GM15510 (cell line): ENCODE data around the gene SPOCK1.

Experiments used
- POLR2A ChIP-seq: IDR thresholded peaks from 3 replicates; pipeline ENCODE4 v1.6.1; 2011; ENCODE audit warnings: borderline replicate concordance; ENCODE audit not compliant: insufficient read length; ENCODE audit errors: extremely low read depth

The SPOCK1 gene

DNA sequence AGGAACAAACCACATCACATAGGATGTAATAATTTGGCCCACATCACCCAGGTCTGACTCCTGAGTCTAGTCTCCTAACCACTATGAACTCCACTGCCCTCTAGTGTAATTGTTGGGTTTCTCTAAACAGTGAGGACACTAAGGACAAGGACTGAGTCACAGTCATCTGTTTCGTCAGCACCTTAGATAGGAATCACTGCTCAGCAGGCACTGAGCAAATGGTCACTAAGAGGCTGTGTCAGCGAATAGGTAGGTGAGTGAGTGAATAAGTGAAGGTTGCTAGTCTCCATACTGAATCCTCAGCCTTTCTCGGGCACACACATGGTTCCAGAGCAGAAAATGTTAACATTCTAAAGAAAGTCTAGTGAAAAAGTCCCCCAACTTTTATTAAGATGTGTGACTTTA is 278.6 kb downstream of the SPOCK1 start:
- no peak for TF ChIP-seq POLR2A

- no peak for TF ChIP-seq POLR2A
These were observed 280.2 kb downstream of the SPOCK1 start for GRCh38 chr5:137218896-137219295.

DNA sequence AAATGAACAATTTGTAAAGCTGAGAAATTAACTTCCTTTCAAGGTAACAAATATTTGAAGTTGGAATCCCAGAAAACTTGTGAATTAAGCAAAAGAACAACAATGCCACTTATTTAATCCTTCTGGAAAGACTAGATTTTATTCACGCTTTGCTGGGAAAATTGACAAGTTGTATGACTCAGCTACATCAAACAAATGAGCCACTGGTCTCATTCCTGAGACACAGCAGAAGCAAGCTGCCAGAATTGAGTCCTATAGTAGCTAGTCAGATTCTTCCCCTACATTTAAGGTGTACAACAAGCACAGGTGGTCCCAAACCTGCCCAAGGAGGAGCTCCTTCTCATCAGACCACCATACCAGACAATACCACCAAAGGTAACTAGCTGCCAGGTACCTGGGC is 280.7 kb downstream of the SPOCK1 start:
- TF ChIP-seq POLR2A = no peak

GRCh38 chr5:137217599-137218200 is 281.4 kb downstream of the SPOCK1 start:
- TF ChIP-seq POLR2A = no peak

GRCh38 chr5:137216976-137217598 is 282.0 kb downstream of the SPOCK1 start:
- TF ChIP-seq POLR2A = no peak

GRCh38 chr5:137215780-137216179 is 283.3 kb downstream of the SPOCK1 start:
- TF ChIP-seq POLR2A = no peak

DNA sequence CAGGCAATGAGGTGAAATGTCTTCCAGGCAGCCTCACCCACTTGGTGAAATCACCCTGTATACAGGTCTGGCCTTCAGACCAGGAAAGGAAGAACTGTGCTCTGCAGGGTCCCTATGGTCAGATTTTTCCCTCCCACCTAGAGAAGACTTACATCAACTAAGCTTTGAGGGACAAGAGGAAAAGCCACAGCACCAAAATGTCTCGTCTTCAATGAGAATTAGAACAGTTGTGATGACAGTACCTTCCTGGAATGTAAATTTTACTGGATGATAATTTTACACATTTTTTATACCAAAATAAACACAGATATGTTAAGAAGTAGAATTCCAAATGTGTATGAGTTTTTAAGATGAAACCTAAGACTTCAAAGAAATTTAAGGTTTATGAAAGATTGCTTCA is 283.9 kb downstream of the SPOCK1 start:
- no peak for TF ChIP-seq POLR2A

GRCh38 chr5:137214446-137215189 is 284.5 kb downstream of the SPOCK1 start:
- TF ChIP-seq POLR2A = no peak

DNA sequence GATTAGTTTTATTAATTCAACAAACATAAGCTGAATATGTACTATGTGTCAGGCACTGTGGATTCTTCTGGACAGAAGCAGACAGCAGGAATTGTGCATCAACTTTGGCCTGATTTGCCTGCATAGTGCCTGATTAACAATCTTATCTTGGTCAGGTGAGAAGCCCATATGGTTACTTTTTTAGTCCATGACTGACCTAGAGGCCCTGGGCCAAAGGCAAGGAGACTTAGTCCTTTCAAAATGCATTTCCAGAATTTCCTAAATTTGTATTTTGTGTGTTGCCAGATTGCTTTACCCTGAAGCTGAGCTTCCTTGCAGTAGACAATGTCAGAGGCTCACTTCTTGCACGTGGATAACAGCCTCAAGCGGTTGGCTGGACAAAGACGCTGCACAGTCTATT is 286.7 kb downstream of the SPOCK1 start:
- TF ChIP-seq POLR2A = no peak

- no peak for TF ChIP-seq POLR2A
These were observed 289.8 kb downstream of the SPOCK1 start for GRCh38 chr5:137209232-137209809.

GRCh38 chr5:137207023-137207760 is 291.9 kb downstream of the SPOCK1 start:
- TF ChIP-seq POLR2A = no peak

- TF ChIP-seq POLR2A = no peak
These were observed 293.0 kb downstream of the SPOCK1 start for GRCh38 chr5:137206030-137206715.

DNA sequence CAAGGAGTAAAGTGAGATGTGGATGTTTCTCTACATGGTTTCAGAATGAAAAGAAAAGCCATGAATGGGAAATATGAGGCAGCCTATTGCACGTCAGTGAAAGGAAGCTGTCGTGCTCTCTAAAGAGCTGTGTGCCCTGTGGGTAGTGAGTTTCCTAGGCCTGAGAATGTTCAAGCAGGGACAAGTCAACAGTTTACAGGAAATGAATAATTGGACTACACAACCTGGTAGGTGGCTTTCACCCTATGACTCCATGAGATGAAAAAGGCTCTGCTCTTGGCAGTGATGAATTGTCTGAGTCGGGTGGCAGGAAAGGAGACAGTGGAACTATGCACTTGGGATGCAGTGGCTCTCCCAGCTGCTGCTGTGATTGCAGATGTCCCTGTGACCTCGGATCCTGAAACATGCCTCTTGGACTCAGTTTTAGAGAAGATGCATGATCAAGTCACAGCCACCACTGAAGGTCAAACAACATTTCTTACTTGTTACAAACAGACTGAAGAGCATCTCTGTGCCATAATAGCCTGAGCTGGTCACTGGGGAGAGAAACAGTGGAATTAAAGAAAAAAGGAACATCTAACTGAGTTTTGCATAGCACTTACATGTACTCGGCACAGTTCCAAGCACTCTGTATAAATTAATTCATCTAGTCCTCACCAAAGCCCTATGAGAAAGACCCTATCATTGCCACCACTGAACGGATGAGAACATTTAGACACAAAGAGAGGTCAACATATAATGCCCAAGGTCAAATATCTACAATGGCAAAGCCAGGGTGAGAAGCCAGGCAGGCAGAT is 293.7 kb downstream of the SPOCK1 start:
- no peak for TF ChIP-seq POLR2A
